Spleen (tissue), 7 donors: ENCODE data around the gene DUSP28.

Experiments used
- CTCF ChIP-seq, 11 experiments: fragments of 200-600 bp in 7 of 11; fragments of 450-650 bp in 4 of 11; sonication (generic) in 4 of 11; IDR thresholded peaks in 8 of 11; conservative IDR thresholded peaks in 3 of 11; 1 replicate in 7 of 11; 2 replicates in 4 of 11; pipeline versions ENCODE4 v1.4.0 to v1.8.0; 2016 to 2021; ENCODE audit warnings: antibody characterized with exemption in 11 of 11, inconsistent platforms in 4 of 11, mild to moderate bottlenecking in 1 of 11
- POLR2AphosphoS5 ChIP-seq, 3 donors: sonication (generic); formaldehyde crosslinking; IDR thresholded peaks; one replicate each; pipeline ENCODE4 v1.5.1; 2017; ENCODE audit warnings: antibody characterized with exemption in 3 of 3
- donor health status: DM: no; HTN: no; CAD: no; lungs with moderate emphysema.
- donor health status: DM: no; HTN: no; CAD: no.
- donor health status: DM: no; HTN: no; CAD: no.

GRCh38 chr2:240529344-240529999 is 30.7 kb upstream of the DUSP28 start:
- TF ChIP-seq CTCF (IDR thresholded peaks at IDR 0.05 in 8 of 11, conservative IDR thresholded peaks at IDR 0.05 in 3 of 11) (no peak), POLR2AphosphoS5 (IDR thresholded peaks at IDR 0.05) (no peak)
